ENCODE results near the gene STK32B.

GRCh38 chr4:5283837-5284236 is 232.6 kb downstream of the STK32B start:
- TF ChIP-seq, protein P1, sequence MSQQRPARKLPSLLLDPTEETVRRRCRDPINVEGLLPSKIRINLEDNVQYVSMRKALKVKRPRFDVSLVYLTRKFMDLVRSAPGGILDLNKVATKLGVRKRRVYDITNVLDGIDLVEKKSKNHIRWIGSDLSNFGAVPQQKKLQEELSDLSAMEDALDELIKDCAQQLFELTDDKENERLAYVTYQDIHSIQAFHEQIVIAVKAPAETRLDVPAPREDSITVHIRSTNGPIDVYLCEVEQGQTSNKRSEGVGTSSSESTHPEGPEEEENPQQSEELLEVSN (IDR thresholded peaks at IDR 0.05; ENCODE audit: borderline replicate concordance, low read depth), result no peak
- TF ChIP-seq, protein P2, sequence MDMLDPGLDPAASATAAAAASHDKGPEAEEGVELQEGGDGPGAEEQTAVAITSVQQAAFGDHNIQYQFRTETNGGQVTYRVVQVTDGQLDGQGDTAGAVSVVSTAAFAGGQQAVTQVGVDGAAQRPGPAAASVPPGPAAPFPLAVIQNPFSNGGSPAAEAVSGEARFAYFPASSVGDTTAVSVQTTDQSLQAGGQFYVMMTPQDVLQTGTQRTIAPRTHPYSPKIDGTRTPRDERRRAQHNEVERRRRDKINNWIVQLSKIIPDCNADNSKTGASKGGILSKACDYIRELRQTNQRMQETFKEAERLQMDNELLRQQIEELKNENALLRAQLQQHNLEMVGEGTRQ (IDR thresholded peaks at IDR 0.05), result no peak
- TF ChIP-seq MAX (IDR thresholded peaks at IDR 0.05), result no peak

All from A549 (cell line).